GM19452 (cell line): ENCODE results near the gene ADARB2.

Experiments used
- ATAC-seq: cut with Tn5 transposase; IDR thresholded peaks from one replicate; pipeline ENCODE4 v1.9.1; 2021; ENCODE audit not compliant: unreplicated experiment

ADARB2 gene

GRCh38 chr10:1532636-1533035 lies 204.7 kb downstream of the ADARB2 start:
- ATAC-seq: no peak

- no peak for ATAC-seq
Measured at GRCh38 chr10:1531883-1532597, 205.3 kb downstream of the ADARB2 start.

- no peak for ATAC-seq
Measured at GRCh38 chr10:1530871-1531517, 206.3 kb downstream of the ADARB2 start.

GRCh38 chr10:1529806-1530413 lies 207.4 kb downstream of the ADARB2 start:
- ATAC-seq: no peak

GRCh38 chr10:1527951-1528350 lies 209.4 kb downstream of the ADARB2 start:
- ATAC-seq: no peak

GRCh38 chr10:1526436-1527055 lies 210.8 kb downstream of the ADARB2 start:
- peak; percentile 61 for ATAC-seq

- ATAC-seq: no peak
Measured at GRCh38 chr10:1525354-1526162, 211.8 kb downstream of the ADARB2 start.

GRCh38 chr10:1524540-1524939 lies 212.8 kb downstream of the ADARB2 start:
- no peak for ATAC-seq

GRCh38 chr10:1523221-1523620 lies 214.1 kb downstream of the ADARB2 start:
- no peak for ATAC-seq

- ATAC-seq: no peak
Measured at GRCh38 chr10:1522237-1522636, 215.1 kb downstream of the ADARB2 start.

GRCh38 chr10:1521741-1522140 lies 215.6 kb downstream of the ADARB2 start:
- ATAC-seq: no peak

GRCh38 chr10:1520909-1521565 lies 216.3 kb downstream of the ADARB2 start:
- ATAC-seq: no peak

GRCh38 chr10:1519391-1519790 lies 217.9 kb downstream of the ADARB2 start:
- ATAC-seq: no peak

GRCh38 chr10:1517684-1518083 lies 219.6 kb downstream of the ADARB2 start:
- ATAC-seq: no peak

GRCh38 chr10:1516492-1517165 lies 220.7 kb downstream of the ADARB2 start:
- ATAC-seq: no peak

GRCh38 chr10:1515780-1516491 lies 221.4 kb downstream of the ADARB2 start:
- no peak for ATAC-seq

- ATAC-seq: no peak
Measured at GRCh38 chr10:1515121-1515779, 222.1 kb downstream of the ADARB2 start.

GRCh38 chr10:1514681-1515080 lies 222.6 kb downstream of the ADARB2 start:
- ATAC-seq: no peak

GRCh38 chr10:1513221-1513620 lies 224.1 kb downstream of the ADARB2 start:
- no peak for ATAC-seq
